ENCODE data around the gene CUX1. TPM values are rescaled to one million over a fixed set of nuclear protein-coding genes. Genes with fewer than 3 reads are reported as not detected.

The CUX1 gene
- total and polyA plus RNA-seq, 2 donors (not counting 1 experiment from before 2014, with no cell fraction given): 10.8 to 86.5 TPM

DNA sequence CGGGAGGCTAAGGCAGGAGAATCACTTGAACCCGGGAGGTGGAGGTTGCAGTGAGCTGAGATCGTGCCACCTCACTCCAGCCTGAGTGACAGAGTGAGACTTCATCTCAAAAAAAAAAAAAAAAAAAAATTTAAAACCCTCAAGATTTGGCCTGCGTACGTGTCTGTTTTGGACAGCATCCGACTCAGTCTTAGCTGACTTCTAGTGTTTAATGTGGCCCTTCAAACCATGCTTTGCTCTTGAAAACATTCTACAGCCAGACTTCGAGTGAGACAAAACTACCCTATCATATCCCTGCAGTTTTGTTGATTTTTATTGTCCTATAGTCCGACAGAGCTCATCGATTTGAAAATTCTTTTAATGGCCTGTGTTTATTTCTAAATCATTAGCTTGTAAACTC lies 242.1 kb downstream of the CUX1 start:
- TF ChIP-seq EZH2 (IDR thresholded peaks at IDR 0.05; ENCODE audit: borderline replicate concordance, insufficient read depth, low read depth, low read length, poor library complexity, severe bottlenecking): no peak
- TF ChIP-seq, protein P1, sequence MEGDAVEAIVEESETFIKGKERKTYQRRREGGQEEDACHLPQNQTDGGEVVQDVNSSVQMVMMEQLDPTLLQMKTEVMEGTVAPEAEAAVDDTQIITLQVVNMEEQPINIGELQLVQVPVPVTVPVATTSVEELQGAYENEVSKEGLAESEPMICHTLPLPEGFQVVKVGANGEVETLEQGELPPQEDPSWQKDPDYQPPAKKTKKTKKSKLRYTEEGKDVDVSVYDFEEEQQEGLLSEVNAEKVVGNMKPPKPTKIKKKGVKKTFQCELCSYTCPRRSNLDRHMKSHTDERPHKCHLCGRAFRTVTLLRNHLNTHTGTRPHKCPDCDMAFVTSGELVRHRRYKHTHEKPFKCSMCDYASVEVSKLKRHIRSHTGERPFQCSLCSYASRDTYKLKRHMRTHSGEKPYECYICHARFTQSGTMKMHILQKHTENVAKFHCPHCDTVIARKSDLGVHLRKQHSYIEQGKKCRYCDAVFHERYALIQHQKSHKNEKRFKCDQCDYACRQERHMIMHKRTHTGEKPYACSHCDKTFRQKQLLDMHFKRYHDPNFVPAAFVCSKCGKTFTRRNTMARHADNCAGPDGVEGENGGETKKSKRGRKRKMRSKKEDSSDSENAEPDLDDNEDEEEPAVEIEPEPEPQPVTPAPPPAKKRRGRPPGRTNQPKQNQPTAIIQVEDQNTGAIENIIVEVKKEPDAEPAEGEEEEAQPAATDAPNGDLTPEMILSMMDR (IDR thresholded peaks at IDR 0.05): no peak
- Histone ChIP-seq H3K9ac (ENCODE audit: low read length) (no peak overlapping the region), H3K79me2 (ENCODE audit: control insufficient read depth, insufficient read depth, low read length) (peaks cover 37% of the 10 kb centered on the region), H2AFZ (ENCODE audit: insufficient read depth, low read depth, low read length, poor library complexity, severe bottlenecking) (no peak overlapping the region), H4K20me1 (ENCODE audit: control insufficient read depth, insufficient read depth, low read length, poor library complexity, severe bottlenecking) (peaks cover 7% of the 10 kb centered on the region), H3K4me3 (ENCODE audit: control extremely low read depth in 1 of 5, extremely low read depth in 1 of 5, insufficient read depth in 1 of 5, low read depth in 2 of 5, low read length in 4 of 5) (no peak overlapping the region), H3K4me2 (replicated peaks; ENCODE audit: low read depth, low read length, poor library complexity, severe bottlenecking) (no peak overlapping the region), H3K36me3 (replicated peaks in 1 of 2; ENCODE audit: control extremely low read depth in 1 of 2, control insufficient read depth in 1 of 2, extremely low read depth in 1 of 2, insufficient read depth in 2 of 2, low read length in 1 of 2) (no peaks in the 10 kb centered on the region), H3K27me3 (replicated peaks in 1 of 4; ENCODE audit: control extremely low read depth in 1 of 4, control insufficient read depth in 3 of 4, insufficient read depth in 4 of 4, low read length in 3 of 4) (no peaks in the 10 kb centered on the region), H3K27ac (ENCODE audit: low read length in 2 of 2) (no peak overlapping the region), H3K9me3 (ENCODE audit: control extremely low read depth in 1 of 3, control insufficient read depth in 2 of 3, insufficient read depth in 1 of 3, low read length in 2 of 3) (peaks cover 0 to 2% (median 0%) of the 10 kb centered on the region in 3 donors), H3K4me1 (ENCODE audit: control insufficient read depth in 2 of 2, insufficient read depth in 2 of 2, low read length in 2 of 2) (peaks cover 11 to 16% of the 10 kb centered on the region in 2 donors)
- WGBS (ENCODE audit: insufficient coverage): 96% methylated on average over 4 of the region's 9 CpGs
- no peak overlapping the region for H3K27ac Mint-ChIP-seq
- H3K9me3 Mint-ChIP-seq (ENCODE audit: insufficient read depth): no peaks in the 10 kb centered on the region
- ChIA-PET POLR2A (no interaction called here), CTCF (interaction anchor here (1.5 kb wide), 1 partner anchor 370 kb away, joined by 4 read pairs; no protein-coding TSS in a partner anchor)
- H3K4me3 Mint-ChIP-seq: no peak overlapping the region
- ATAC-seq (ENCODE audit: low read depth): no peak
- peaks cover 31% of the 10 kb centered on the region for H3K4me1 Mint-ChIP-seq
- intact Hi-C loops (cut with micrococcal nuclease): no loop called here
- no peaks in the 10 kb centered on the region for H3K27me3 Mint-ChIP-seq
- DNase-seq: no peak

DNA sequence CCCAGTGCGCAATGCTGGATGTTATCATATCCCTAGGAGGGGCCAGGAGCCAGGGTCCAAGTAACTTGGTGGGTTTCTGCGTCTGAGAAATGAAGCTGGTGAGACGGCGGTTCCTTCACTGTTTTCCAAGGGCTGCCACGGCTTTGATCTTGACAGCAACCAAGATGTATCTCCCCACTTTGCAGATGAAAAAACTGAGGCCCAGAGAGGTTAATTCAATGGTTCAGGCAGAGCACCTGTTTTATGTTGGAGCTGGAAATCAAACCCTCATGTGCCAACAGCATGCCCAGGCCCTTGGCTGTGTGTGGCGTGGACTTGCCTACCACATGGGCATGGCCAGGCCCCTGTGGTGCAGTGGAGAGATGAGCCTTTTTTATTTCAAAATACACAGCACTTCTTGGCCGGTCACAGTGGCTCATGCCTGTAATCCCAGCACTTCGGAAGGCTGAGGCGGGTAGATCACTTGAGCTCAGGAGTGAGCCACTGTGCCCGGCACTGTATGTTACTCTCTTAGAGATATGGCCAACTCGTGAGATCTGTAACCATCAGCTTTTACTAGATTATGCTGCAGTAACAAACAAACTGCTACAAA lies 244.0 kb downstream of the CUX1 start:
- H2AFZ ChIP-seq (ENCODE audit: insufficient read depth, low read depth, low read length, poor library complexity, severe bottlenecking): no peak overlapping the region
- 97% methylated on average over 8 of the region's 11 CpGs for WGBS (ENCODE audit: insufficient coverage)

More for the DNA sequence above, 244.0 kb downstream of the CUX1 start:
- Histone ChIP-seq H3K4me2 (replicated peaks; ENCODE audit: low read depth, low read length, poor library complexity, severe bottlenecking) (peak overlapping the region; percentile 53), H4K20me1 (ENCODE audit: control insufficient read depth, insufficient read depth, low read length, poor library complexity, severe bottlenecking) (peaks cover 10% of the 10 kb centered on the region), H3K4me3 (ENCODE audit: control extremely low read depth in 1 of 5, extremely low read depth in 1 of 5, insufficient read depth in 1 of 5, low read depth in 2 of 5, low read length in 4 of 5) (no peak overlapping the region), H3K9ac (ENCODE audit: low read length) (no peak overlapping the region), H3K27ac (ENCODE audit: low read length in 2 of 2) (no peak overlapping the region), H3K4me1 (ENCODE audit: control insufficient read depth in 2 of 2, insufficient read depth in 2 of 2, low read length in 2 of 2) (peaks cover 11 to 16% of the 10 kb centered on the region in 2 donors), H3K9me3 (ENCODE audit: control extremely low read depth in 1 of 3, control insufficient read depth in 2 of 3, insufficient read depth in 1 of 3, low read length in 2 of 3) (no peaks in the 10 kb centered on the region), H3K27me3 (replicated peaks in 1 of 4; ENCODE audit: control extremely low read depth in 1 of 4, control insufficient read depth in 3 of 4, insufficient read depth in 4 of 4, low read length in 3 of 4) (no peaks in the 10 kb centered on the region), H3K79me2 (ENCODE audit: control insufficient read depth, insufficient read depth, low read length) (peaks cover 37% of the 10 kb centered on the region), H3K36me3 (replicated peaks in 1 of 2; ENCODE audit: control extremely low read depth in 1 of 2, control insufficient read depth in 1 of 2, extremely low read depth in 1 of 2, insufficient read depth in 2 of 2, low read length in 1 of 2) (no peaks in the 10 kb centered on the region)
- TF ChIP-seq EZH2 (IDR thresholded peaks at IDR 0.05; ENCODE audit: borderline replicate concordance, insufficient read depth, low read depth, low read length, poor library complexity, severe bottlenecking): no peak
- TF ChIP-seq, protein P1 (IDR thresholded peaks at IDR 0.05): no peak
- DNase-seq: no peak
- ATAC-seq (ENCODE audit: low read depth): no peak
- Mint-ChIP-seq H3K4me3 (peak overlapping the region; percentile 48), H3K27me3 (no peaks in the 10 kb centered on the region), H3K27ac (peak overlapping the region; percentile 88), H3K4me1 (peaks cover 30% of the 10 kb centered on the region), H3K9me3 (ENCODE audit: insufficient read depth) (no peaks in the 10 kb centered on the region)
- ChIA-PET POLR2A (no interaction called here), CTCF (no interaction called here)
- intact Hi-C loops (cut with micrococcal nuclease): loop anchor here (5.0 kb wide), 2 partner anchors 69 to 204 kb away; no protein-coding TSS in a partner anchor
